HCT116 (cell line): ENCODE data around the gene ENPP5. TPM values are rescaled to one million over a fixed set of nuclear protein-coding genes. Genes with fewer than 3 reads are reported as not detected.

ENCODE experiments used
- ATAC-seq: fragments of 200-7000 bp; cut with Tn5 transposase; 2 replicates; pipeline ENCODE4 v1.9.1; 2020; ENCODE audit warnings: mild to moderate bottlenecking, moderate library complexity
- BruUV-seq: library from RNA; stranded (reverse); fragments of 400-500 nt; replicated peaks from 2 replicates; lab custom pipeline; 2021; lab: Mats Ljungman, UMichigan
- CTCF ChIA-PET: fragments of 300-600 bp; sonication (Branson Sonifier 250); formaldehyde crosslinking; loops from one replicate; lab custom pipeline; 2021; ENCODE audit warnings: antibody characterized with exemption; lab: Charles Lee
- POLR2A ChIA-PET: fragments of 300-600, 350-600 bp; sonication (Branson Sonifier 250); formaldehyde crosslinking; loops from one replicate; lab custom pipeline; 2021; ENCODE audit warnings: antibody characterized with exemption; lab: Charles Lee
- RAD21 ChIA-PET, 2 experiments: fragments of 300-600 bp; sonication (Branson Sonifier 250); formaldehyde crosslinking; loops; one replicate each; lab custom pipeline; 2023; ENCODE audit warnings: low total read pairs in 2 of 2; ENCODE audit not compliant: uncharacterized antibody in 2 of 2, unreplicated experiment in 2 of 2, low non-redundant PET in 1 of 2; lab: Charles Lee
- DNase-seq: peaks from one replicate; pipeline ENCODE4 v3.0.0-alpha.2; 2010; ENCODE audit warnings: low read depth, low spot score
- H2AFZ ChIP-seq: fragments of 200-600 bp; shearing (Covaris generic), sonication (generic); 2 replicates; pipeline ENCODE4 v1.6.1; 2017; ENCODE audit warnings: low read depth, mixed run types, mixed read lengths, antibody characterized with exemption, low read length; ENCODE audit not compliant: poor library complexity, severe bottlenecking
- H3K27ac ChIP-seq: 2 replicates; pipeline ENCODE4 v1.5.1; 2012; ENCODE audit warnings: low read depth, low read length
- H3K27me3 ChIP-seq: fragments of 200-600 bp; sonication (generic); 2 replicates; pipeline ENCODE4 v1.6.1; 2016; ENCODE audit warnings: mixed run types, low read length, mixed read lengths; ENCODE audit not compliant: insufficient read depth
- H3K36me3 ChIP-seq, 2 experiments: fragments of 200-500 bp in 1 of 2; fragments of 200-600 bp in 1 of 2; sonication (Bioruptor generic) in 1 of 2; sonication (generic) in 1 of 2; 2 replicates each; pipeline versions ENCODE4 v1.5.1 to v1.6.1; 2014 to 2016; ENCODE audit warnings: low read length in 2 of 2, inconsistent platforms in 1 of 2, mixed read lengths in 1 of 2, mixed run types in 1 of 2; ENCODE audit not compliant: insufficient read depth in 2 of 2, control insufficient read depth in 1 of 2
- H3K4me1 ChIP-seq, 2 experiments: fragments of 200-600 bp in 1 of 2; sonication (generic) in 1 of 2; 2 replicates each; pipeline versions ENCODE4 v1.5.1 to v1.6.1; 2012 to 2017; ENCODE audit warnings: low read length in 2 of 2, inconsistent platforms in 1 of 2, mild to moderate bottlenecking in 1 of 2, mixed read lengths in 1 of 2, mixed run types in 1 of 2, moderate library complexity in 1 of 2; ENCODE audit not compliant: insufficient read depth in 2 of 2, control insufficient read depth in 1 of 2
- H3K4me2 ChIP-seq: fragments of 200-600 bp; sonication (generic); 2 replicates; pipeline ENCODE4 v1.6.1; 2017; ENCODE audit warnings: mixed run types, low read length, mixed read lengths
- H3K4me3 ChIP-seq, 2 experiments: fragments of 200-600 bp in 1 of 2; sonication (generic) in 1 of 2; replicated peaks in 1 of 2; 2 replicates each; pipeline ENCODE4 v1.5.1; 2011 to 2016; ENCODE audit warnings: low read length in 2 of 2, control low read depth in 1 of 2, low read depth in 1 of 2, mild to moderate bottlenecking in 1 of 2, mixed read lengths in 1 of 2, mixed run types in 1 of 2
- H3K79me2 ChIP-seq: fragments of 200-600 bp; sonication (generic); 2 replicates; pipeline ENCODE4 v1.6.1; 2017; ENCODE audit warnings: mild to moderate bottlenecking, mixed run types, low read length, moderate library complexity, mixed read lengths; ENCODE audit not compliant: insufficient read depth
- H3K9ac ChIP-seq: fragments of 200-600 bp; sonication (generic); 2 replicates; pipeline ENCODE4 v1.6.1; 2016; ENCODE audit warnings: low read length, mixed read lengths
- H3K9me2 ChIP-seq: fragments of 200-600 bp; sonication (generic), shearing (Covaris generic); 2 replicates; pipeline ENCODE4 v1.6.1; 2017; ENCODE audit warnings: mixed run types, mild to moderate bottlenecking, moderate library complexity; ENCODE audit not compliant: insufficient read depth
- H3K9me3 ChIP-seq, 2 experiments: fragments of 200-500 bp in 1 of 2; fragments of 200-600 bp in 1 of 2; sonication (Bioruptor generic) in 1 of 2; sonication (generic) in 1 of 2; 2 replicates each; pipeline ENCODE4 v1.6.1; 2014 to 2017; ENCODE audit warnings: low read length in 2 of 2, mixed read lengths in 2 of 2, inconsistent platforms in 1 of 2, low read depth in 1 of 2, mild to moderate bottlenecking in 1 of 2, mixed run types in 1 of 2, moderate library complexity in 1 of 2; ENCODE audit not compliant: control insufficient read depth in 1 of 2, insufficient read depth in 1 of 2
- H4K20me1 ChIP-seq: fragments of 200-600 bp; sonication (generic), shearing (Covaris generic); 2 replicates; pipeline ENCODE4 v1.6.1; 2017; ENCODE audit warnings: mixed run types, mild to moderate bottlenecking, moderate library complexity; ENCODE audit not compliant: insufficient read depth
- ATF3 ChIP-seq: IDR thresholded peaks from 2 replicates; pipeline ENCODE4 v1.6.1; 2012
- CBX3 ChIP-seq: IDR thresholded peaks from 2 replicates; pipeline ENCODE4 v1.6.1; 2012; ENCODE audit warnings: low read depth
- ELF1 ChIP-seq: IDR thresholded peaks from 2 replicates; pipeline ENCODE4 v1.6.1; 2012; ENCODE audit warnings: low read depth, borderline replicate concordance
- EZH2phosphoT487 ChIP-seq: fragments of 200-600 bp; IDR thresholded peaks from 2 replicates; pipeline ENCODE4 v1.6.1; 2018; ENCODE audit warnings: antibody characterized with exemption, borderline replicate concordance
- FOSL1 ChIP-seq: IDR thresholded peaks from 2 replicates; pipeline ENCODE4 v1.6.1; 2012; ENCODE audit warnings: low read depth
- MAX ChIP-seq: IDR thresholded peaks from 2 replicates; pipeline ENCODE4 v1.6.1; 2012
- REST ChIP-seq: IDR thresholded peaks from 2 replicates; pipeline ENCODE4 v1.6.1; 2012; ENCODE audit warnings: low read depth
- SRF ChIP-seq: IDR thresholded peaks from 2 replicates; pipeline ENCODE4 v1.6.1; 2012; ENCODE audit warnings: low read depth
- ZBTB33 ChIP-seq: IDR thresholded peaks from 2 replicates; pipeline ENCODE4 v1.6.1; 2011; ENCODE audit warnings: mild to moderate bottlenecking, low read length, moderate library complexity; ENCODE audit not compliant: insufficient replicate concordance; ENCODE audit errors: extremely low read depth
- ZNF274 ChIP-seq: fragments of 200-500 bp; sonication (Bioruptor generic); IDR thresholded peaks from 2 replicates; pipeline ENCODE4 v1.6.1; 2014; ENCODE audit warnings: mild to moderate bottlenecking, low read depth, low read length, inconsistent platforms
- intact Hi-C: fragments of 100-400 bp; cut with micrococcal nuclease; formaldehyde crosslinking; loops from 2 replicates; pipeline ENCODE4 v1.10.0; 2022
- total RNA-seq: library from RNA; stranded (reverse); gene quantifications from one replicate; pipeline ENCODE4 v1.2.1, GENCODE V29; 2021; ENCODE audit not compliant: unreplicated experiment

Gene ENPP5
- total RNA-seq, 1 experiment from 2014 or later = 4.5 TPM

- ATAC-seq (no peak), DNase-seq (no peak)
- BruUV-seq = no TSS peak
- CTCF ChIA-PET = no interaction called here
- TF ChIP-seq EZH2phosphoT487 = no peak
- TF ChIP-seq MAX = no peak
- no peak for TF ChIP-seq SRF
- no peak for TF ChIP-seq ZNF274
- no peak for TF ChIP-seq CBX3
- TF ChIP-seq ZBTB33 = no peak
- TF ChIP-seq FOSL1 = no peak
- no peak for TF ChIP-seq REST
- no peak for TF ChIP-seq ELF1
- TF ChIP-seq ATF3 = no peak
- intact Hi-C loops = no loop called here
- H3K9me2 ChIP-seq = no peaks in the 10 kb centered on the region
- RAD21 ChIA-PET = no interaction called here
- H3K27me3 ChIP-seq = no peaks in the 10 kb centered on the region
- POLR2A ChIA-PET = no interaction called here
- H3K9ac ChIP-seq = no peak overlapping the region
- no peaks in the 10 kb centered on the region for H3K79me2 ChIP-seq
- no peak overlapping the region for H3K4me2 ChIP-seq
- peaks cover 5 to 7% of the 10 kb centered on the region in 2 experiments; a peak in 2 of 4 replicates for H3K36me3 ChIP-seq
- no peak overlapping the region for H3K4me3 ChIP-seq
- H2AFZ ChIP-seq = no peak overlapping the region
- H3K4me1 ChIP-seq = no peaks in the 10 kb centered on the region
- H3K27ac ChIP-seq = no peak overlapping the region
- no peaks in the 10 kb centered on the region for H3K9me3 ChIP-seq
- no peaks in the 10 kb centered on the region for H4K20me1 ChIP-seq
Measured at GRCh38 chr6:46160102-46160501, 10.7 kb downstream of the ENPP5 start.
